ENCODE data around the gene CYP27C1. TPM values are rescaled to one million over a fixed set of nuclear protein-coding genes. Genes with fewer than 3 reads are reported as not detected.

CYP27C1 gene
- total RNA-seq, 4 donors from 2014 or later = 0.24 to 0.44 (median 0.37) TPM; not detected in 1

GRCh38 chr2:127196549-127196948, 23.6 kb downstream of the CYP27C1 start:
- TF ChIP-seq CTCF (IDR thresholded peaks at IDR 0.05) = no peak
- no peak for DNase-seq (ENCODE audit: low spot score)
- ATAC-seq (ENCODE audit: low FRiP score) = no peak

GRCh38 chr2:127195140-127196074, 24.7 kb downstream of the CYP27C1 start:
- DNase-seq (ENCODE audit: low spot score) (no peak), ATAC-seq (ENCODE audit: low FRiP score) (no peak)
- no peak for TF ChIP-seq CTCF (IDR thresholded peaks at IDR 0.05)

GRCh38 chr2:127194447-127194846, 25.7 kb downstream of the CYP27C1 start:
- no peak for ATAC-seq (ENCODE audit: low FRiP score)
- no peak for TF ChIP-seq CTCF (IDR thresholded peaks at IDR 0.05)
- DNase-seq (ENCODE audit: low spot score) = no peak

GRCh38 chr2:127193967-127194280, 26.2 kb downstream of the CYP27C1 start:
- ATAC-seq (ENCODE audit: low FRiP score) (no peak), DNase-seq (ENCODE audit: low spot score) (no peak)
- no peak for TF ChIP-seq CTCF (IDR thresholded peaks at IDR 0.05)

GRCh38 chr2:127193164-127193966, 26.7 kb downstream of the CYP27C1 start:
- ATAC-seq (ENCODE audit: low FRiP score) (no peak), DNase-seq (ENCODE audit: low spot score) (no peak)
- TF ChIP-seq CTCF (IDR thresholded peaks at IDR 0.05) = no peak

GRCh38 chr2:127191331-127192219, 28.5 kb downstream of the CYP27C1 start:
- no peak for TF ChIP-seq CTCF (IDR thresholded peaks at IDR 0.05)
- ATAC-seq (ENCODE audit: low FRiP score) (no peak), DNase-seq (ENCODE audit: low spot score) (no peak)
